Mesenteric fat pad (tissue), 1 donor: ENCODE measurements around the gene CRABP1. TPM values are rescaled to one million over a fixed set of nuclear protein-coding genes. Genes with fewer than 3 reads are reported as not detected.

Source experiments
- DNase-seq: peaks from one replicate; pipeline ENCODE4 v3.0.0-alpha.2; 2020; ENCODE audit warnings: low spot score
- long read RNA-seq: library from polyadenylated mRNA; unstranded; transcript quantifications from one replicate; pipeline ENCODE4 v2.0.0, GENCODE V29; 2020
- total RNA-seq: library from RNA; stranded (reverse); fragmentation: NEBNext Ultra II Directional; extraction: Animal tissue kit (Norgen Biotek cat#: 25700); gene quantifications from one replicate; pipeline ENCODE4 v1.2.1, GENCODE V29; 2021
- donor health status: DM: yes; HTN: yes; CAD: no.

CRABP1 gene
- total RNA-seq, result not detected
- long read RNA-seq, result 0 reads

DNA sequence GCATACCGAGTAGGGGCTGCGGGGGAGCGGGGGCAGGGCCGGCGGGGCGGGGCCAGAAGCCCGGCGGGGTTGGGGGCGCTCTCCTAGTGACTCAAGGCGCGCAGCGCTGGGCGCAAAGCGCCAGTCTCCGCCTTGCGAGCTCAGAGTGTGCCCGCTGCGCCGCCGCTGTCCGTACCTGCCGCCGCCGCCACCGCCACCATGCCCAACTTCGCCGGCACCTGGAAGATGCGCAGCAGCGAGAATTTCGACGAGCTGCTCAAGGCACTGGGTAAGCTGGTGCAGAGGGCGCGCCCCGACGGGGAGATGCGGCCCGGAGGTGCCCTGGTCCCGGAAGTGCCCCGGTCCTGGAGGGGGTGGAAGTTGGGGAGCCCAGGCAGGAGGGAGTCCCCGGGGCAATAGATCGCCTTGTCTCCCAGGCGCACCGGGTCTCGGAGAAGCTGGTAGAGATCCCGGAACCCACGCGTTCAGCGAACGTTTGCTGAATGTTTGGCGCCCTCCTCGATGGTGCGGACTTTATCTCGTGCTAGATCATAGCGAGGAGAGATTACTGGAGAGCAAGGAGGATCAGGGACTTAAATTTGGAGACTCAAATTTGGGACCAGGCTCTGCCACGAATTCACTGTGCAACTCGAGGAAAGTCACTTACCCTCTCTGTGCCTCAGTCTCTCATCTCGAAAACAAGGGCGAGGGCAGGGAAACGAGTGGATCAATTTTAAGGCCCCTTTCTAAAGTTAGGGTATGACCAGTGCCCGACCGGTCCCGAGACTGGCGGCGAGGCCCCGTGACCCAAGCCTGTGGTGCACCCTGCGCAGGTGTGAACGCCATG lies at the start of gene CRABP1:
CRABP1 (plus strand) TSS at position 123 of the 826 bp plus-strand sequence; CDS start at position 199, 76 bp downstream.
- no peak for DNase-seq

DNA sequence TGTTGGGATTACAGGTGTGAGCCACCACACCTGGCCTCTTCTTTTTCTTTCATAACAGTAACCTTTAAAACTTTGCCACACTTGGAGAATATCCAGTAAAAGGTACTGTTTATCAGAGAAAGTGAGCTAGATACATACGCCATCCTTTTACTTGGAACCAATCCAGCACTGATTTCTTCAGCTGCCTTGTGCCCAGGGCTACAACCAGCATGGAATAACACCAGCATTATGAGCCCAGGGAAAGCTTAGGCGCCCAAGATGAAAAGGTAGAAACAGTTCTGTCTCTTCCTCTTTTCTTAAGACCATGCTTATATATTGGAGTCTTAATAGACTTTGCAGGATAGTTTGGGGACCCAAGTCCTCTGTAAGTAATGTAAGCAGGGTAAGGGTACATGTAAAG lies 49.1 kb upstream of the CRABP1 start:
- no peak for DNase-seq

DNA sequence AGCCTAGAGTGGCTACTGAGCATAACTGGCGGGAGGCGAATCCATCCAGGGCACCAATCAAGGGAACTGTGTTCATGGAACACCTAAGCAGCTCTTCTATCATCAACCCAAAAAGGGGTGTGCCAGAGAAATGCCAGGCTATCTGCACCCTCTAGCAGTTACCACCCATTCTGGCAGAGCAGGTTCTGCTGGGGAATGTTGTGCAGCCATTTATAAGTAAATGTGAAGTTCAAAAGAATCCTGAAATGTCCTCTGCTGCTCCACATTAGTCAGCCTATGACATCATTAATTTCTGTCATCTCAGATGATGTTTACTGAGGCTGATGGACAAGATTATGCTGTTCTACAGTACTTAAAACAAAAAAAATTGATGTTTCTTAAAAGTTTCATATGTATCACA lies 48.5 kb upstream of the CRABP1 start:
- DNase-seq, result no peak

DNA sequence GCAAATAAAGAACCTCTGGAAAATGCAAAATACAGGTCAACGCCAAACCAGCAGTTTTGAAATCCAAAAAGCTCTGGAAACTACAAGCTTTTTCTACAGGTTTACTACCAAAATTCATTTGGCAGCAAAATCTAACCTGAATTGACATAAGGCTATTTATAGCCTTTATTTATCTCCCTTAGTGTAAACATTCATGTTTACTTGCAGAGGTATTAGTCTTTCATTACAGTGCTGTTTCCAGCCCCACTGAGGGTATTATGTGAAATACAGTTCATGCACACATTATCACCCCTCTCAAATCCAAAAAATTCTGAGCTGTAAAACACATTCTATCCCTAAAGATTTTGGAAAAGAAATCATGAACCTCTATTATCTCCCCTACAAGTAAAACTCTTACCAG lies 47.9 kb upstream of the CRABP1 start:
- no peak for DNase-seq

DNA sequence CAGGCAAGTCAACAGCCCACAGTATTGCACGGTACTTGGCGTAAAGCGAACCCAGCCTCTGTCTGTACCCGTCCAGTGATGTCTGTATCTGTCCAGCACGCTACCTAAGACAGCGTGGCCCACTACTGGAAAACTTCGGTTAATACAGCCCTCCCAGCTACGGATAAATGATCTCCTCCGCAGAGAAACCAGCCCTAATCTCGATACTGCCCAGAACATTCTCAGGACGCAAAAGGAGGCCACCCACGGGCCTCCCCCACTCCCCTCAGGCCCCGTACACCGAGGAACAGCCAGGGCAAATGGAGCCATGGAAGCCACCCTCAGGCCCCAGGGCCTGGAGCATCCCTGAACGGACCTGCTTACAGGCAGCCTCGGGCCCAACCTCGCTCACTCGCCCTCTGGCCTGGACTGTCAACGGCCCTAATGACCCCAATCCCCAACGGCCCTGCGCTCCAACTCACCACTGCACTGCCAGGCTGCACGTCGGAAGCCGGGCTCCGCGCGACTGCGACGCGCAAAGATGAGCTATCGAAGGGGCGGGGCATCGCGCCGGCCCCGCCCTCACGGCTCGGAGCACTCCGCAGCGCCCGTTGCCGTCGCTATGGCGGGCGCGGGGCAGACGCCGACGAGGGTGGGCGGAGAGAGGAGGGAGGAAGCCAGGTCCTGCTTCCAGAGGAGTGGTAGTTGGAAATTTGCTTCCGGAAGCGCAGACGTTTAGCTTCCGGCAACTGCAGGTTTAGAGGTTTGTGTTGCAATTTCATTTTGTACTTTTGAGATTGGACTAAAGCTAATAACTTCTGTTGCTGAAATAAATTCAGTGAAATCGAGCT lies 40.8 kb upstream of the CRABP1 start, which contains the start of gene SKIC8:
SKIC8 (minus strand) TSS at position 509 of the 830 bp plus-strand sequence. CDS start 3,923 bp downstream, outside the sequence.
- peak; percentile 96 for DNase-seq

DNA sequence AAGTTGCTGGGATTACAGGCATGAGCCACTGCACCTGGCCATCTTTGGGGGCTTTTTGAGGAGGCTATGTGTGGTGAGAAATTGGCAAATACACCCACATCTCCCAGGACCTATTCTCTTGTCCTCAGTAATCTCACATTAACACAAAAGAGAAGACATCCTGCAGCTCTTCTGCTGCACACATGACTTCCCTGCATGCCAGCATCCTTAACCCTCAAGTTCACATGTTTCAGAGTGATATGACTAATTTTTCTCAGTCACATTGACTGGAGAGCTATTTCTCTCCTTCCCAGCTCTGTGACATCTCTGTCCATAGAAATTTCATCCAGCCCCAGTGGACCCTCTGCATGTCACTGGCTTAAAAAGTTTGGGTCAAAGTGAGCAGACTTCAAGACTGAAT lies 38.8 kb upstream of the CRABP1 start:
- DNase-seq, result peak; percentile 35

DNA sequence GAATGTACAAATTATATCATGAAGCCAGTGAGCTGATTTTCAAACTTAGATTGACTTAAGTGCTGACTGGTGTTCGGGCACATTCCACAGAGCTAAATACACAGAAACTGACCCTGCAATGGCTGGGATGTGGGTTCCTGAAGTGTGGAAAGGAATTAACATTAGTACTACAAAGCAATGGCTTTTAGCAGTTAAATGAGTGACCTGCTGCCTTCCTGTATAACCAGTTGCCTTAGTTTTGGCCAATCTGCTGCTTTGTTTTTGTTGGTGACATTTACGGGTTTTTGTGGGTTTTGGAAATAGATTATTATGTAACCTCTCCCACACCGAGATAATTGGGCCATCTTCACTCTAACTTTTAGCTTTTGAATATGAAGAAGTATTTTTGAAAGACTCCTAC lies 38.3 kb upstream of the CRABP1 start:
- DNase-seq, result no peak

DNA sequence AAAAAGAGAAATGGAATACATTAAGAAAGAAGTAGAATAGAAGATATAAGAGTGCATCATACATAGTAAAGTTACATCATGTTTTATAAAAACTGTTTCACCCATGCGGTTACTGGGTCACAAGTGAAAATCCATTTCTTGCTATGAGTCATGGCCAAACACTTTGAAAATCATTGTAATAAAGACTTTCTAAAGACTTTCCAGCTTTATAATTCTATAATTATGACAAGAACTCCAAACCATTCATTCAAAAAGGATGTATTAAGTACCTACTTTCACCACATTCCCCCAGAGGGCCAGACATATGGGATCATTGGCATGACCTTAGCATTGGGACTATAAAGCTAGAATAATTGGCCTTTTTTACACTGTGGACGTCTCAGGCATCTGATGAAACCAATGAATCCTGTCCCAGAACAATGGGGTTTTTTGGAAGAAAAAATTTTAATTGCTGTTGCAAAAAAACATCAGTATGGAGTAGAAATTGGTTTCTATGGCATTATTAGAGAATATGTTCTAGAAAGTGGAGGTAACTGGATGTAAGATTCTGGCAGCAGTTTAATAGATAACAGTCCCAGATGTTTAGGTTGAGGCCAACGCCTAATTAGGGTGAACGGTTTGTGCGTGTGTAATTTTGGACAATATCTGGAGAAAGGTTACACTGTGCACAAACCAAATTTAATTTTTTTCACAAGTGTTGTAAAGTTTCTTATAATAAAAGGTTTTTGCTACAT lies 37.4 kb upstream of the CRABP1 start:
- no peak for DNase-seq

DNA sequence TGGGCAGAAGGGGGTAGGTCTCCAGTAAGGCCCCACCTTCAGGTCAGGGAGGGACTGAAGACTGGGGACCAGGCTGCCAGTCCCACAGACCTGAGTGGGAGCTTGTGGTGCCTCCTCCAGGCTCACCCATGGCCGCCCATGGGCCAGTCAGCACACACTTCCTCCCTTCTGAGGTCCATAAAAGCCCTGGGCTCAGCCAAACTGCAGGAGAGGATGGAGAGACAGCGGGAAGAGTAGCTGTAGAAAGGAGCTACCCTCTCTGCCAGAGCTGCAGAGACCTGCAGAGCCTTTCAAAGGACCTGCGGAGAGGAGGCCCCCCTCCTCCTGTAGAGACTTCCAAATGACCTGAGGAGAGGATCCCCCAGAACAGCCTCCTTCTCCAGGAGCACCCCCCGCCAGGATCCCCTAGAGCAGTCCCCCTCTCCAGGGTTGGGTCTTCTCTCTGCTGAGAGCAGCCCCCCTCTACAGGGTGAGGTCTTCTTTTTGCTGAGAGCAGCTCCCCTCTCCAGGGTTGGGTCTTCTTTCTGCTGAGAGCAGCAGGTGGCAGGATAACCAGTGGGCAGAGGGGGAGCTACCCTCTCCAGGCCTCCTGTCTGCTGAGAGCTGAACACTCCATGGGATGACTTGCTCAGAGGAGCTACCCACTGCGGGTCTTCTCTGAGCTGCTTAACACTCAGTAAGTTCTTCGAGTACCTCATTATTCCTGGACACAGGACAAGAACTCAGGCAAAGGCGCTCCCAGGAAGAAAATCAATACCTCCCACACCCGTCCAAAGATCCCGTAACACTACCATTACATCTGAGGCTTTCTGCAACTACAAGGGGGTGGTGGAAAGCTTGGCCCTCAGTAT lies 35.7 kb upstream of the CRABP1 start:
- DNase-seq, result peak; percentile 79

DNA sequence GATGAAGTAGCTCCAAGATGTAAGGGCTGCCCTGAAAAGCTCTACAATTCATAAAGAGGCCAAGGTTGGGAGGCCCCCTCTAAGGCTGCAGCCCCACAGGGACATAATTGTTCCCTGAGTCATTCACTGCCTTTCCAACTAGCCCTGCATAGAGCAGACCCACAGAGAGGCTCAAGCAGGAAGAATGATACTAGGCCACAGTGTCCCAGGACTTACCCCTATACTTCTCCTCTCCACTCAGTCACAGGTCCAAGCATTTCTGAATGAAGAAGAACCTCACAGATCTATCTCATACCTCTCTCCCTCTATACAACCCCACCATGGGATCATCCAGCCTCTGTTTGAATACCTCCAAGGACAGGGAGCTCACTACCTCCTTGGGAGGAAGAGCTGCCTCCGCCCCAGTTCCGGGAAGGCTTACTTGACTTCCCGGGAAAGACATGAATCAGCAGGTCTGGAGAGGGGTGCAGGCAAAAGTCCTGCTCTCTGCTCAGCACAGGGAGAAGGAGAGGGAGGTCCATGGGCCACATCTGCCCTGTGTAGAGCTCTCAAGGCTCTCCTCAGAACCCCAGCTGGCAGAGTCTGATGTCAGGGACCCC lies 33.9 kb upstream of the CRABP1 start:
- peak; percentile 18 for DNase-seq

DNA sequence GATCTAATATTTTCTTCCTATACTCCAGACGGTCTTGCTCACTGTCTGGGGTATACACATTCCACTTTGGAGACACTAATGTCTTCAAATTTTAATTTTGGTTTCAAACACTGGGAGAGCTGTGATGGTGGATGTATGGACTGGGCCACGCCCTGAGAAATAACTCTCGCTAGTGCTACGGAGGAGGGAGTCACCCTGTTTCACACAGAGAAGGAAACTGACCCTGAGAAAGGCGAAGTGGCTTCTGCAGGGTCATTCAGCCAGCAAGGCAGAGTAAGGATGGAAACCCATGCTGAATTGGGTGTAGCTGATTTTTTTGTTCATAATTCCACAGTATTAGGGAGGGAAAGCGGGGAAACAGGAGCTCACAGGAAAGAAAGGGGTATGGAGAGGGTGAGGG lies 32.2 kb upstream of the CRABP1 start:
- DNase-seq, result peak; percentile 30

DNA sequence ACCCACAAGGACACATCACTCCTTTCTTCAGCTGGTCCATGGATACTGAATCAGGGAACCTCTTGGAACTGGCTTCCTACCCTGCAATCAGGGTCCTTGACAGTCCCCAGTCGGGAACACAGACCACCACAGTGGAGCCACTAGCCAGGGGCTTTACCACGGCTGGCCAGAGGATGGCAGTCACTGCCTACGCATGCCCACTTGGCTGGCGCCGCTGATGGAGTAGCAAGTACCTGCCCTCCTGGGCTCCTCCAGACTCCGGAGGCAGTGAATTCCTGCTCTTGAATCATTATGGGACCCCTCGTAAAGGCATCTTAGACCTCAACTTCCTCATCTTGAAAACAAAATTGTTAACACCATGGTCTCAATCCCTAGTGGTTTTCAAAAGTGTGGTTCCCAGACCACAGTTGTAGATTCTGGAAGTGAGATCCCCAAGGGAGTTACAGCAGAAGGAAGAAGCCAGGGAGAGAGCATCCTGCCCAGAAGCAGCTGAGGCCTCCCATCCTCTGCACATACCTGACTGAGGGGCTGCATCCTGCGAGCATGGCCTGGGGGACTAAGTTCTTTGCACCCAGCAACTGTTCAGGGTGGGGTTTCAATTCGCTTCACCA lies 31.6 kb upstream of the CRABP1 start:
- DNase-seq, result peak; percentile 90

DNA sequence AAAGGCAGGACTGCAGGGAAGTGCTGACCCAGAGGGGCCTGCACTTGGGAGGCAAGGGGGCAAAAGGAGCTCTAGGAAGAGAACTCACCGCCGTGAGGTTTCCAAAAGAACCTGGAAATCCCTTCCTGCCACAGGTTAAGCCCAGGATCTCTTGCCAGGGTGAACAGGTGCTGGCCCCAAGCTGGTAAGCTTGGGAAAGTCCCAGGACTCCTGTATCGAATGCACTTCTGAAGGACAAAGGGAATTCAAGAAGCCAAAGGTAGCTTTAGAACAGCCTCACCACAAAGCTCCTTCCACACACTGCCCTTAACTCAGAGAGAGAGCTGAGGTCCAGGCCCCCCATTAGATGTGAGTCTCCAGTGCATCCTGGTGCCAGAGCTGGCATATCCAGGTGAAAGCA lies 28.9 kb upstream of the CRABP1 start:
- DNase-seq, result peak; percentile 16

DNA sequence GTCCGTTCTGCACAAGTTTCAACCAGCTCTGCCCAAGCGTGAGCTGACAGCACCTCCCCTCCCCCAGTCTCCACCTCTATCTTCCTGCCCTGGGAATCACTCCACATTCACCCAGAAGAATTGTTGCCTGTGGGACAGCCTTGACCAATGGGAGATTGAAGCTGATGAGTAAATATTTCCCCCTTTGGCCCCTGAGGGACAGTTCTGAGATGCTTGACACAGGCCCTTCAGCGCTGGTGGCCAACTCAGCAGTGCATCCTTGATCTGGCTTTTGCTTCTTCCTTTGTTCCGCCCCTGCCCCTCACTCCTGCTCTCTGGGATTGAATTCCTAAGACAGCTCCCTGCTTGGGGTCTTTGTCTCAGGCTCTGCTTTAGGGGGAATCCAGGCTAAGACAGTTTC lies 27.6 kb upstream of the CRABP1 start:
- peak; percentile 20 for DNase-seq

DNA sequence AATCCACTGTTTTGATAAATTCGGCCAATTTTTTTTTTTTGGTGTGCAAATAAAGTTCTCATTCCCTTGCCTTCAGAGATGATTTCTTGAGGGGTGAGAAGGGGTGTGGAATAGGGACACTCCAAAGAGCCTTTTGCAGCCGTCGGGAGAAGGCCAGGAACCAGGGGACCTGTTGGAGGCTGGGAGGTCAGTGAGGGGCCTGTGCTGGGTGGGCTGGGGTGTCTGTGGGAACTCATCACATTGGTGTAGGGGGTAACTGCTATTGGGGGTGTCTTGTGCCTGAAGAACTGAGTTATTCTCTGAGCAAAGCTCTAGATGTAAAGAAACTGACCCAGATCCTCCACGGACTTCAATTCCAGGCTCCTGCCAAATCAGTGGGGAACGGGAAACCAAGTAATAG lies 27.2 kb upstream of the CRABP1 start:
- peak; percentile 11 for DNase-seq

DNA sequence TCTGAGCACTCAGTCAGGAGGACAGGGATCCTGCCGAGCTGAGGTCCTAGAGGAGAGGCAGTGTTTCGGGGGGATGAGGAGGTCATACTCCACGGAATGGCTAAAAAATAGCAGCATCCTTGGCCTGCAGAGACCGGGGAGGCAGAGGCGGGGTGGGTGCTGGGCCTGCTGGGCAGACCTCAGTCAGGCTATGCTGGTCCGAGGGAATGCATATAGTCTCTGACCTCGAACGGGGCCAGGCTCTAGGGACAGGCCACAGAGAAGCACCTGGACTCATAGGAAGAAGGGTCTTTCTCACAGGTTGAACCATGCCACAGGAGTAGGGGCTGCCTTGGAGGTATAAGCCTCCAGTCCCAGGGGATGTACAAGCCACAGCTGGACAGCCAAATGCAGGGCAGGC lies 26.8 kb upstream of the CRABP1 start:
- DNase-seq, result peak; percentile 60

DNA sequence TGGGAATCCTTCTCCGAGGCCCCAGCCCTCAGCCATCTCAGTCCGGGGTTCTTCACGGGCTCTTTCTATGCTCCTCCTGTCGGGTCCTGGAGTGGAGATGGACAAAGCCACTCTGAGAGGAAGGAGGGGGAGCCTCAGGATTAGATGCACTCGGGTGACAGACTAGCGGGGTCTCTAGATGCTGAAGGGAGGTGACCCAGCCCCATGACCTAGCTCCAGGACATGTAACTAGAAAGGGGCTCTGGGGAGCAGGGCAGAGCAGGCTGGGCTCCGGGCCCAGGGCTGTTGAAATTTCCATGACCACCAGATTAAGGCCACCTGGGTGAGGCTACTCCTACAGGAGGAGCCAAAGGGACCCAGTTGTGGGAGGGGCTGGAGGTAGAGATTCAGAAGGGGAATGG lies 26.0 kb upstream of the CRABP1 start:
- DNase-seq, result peak; percentile 65

DNA sequence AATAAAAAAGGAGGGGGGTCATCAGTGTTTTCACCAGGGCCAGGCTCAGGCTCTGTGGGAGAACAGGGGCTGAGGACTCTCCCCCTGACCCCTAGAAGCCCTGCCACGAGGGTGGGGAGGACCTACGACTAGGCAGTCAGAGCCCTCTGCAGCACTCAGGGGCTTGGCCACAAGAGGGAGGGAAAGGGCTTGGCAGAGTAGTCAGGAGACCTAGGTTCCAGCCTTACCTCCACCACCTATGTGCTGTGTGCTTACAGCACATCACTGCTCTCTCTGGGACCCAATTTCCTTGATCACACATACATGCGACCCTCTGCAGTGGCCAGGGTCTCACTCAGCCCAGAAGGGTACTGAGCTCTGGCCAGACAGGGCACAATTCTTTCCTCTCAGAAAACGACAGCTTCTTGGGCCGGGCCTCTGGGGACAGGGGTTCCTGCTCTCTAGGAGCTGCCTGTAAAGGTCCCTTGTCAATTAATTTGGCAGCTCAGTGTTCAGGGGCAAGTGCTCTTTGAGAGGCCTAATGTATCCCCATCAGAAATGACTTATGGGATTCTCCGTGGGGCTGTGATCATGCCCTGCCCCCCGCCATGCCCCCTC lies 24.4 kb upstream of the CRABP1 start:
- peak; percentile 33 for DNase-seq
